ENCODE results near the gene MMP3. TPM values are rescaled to one million over a fixed set of nuclear protein-coding genes. Genes with fewer than 3 reads are reported as not detected.

Gene MMP3
- total and polyA plus RNA-seq, 9 of the 15 experiments (the other 6 are each of a cell fraction or from before 2014, with no cell fraction given): not detected

- ATAC-seq (no peak), DNase-seq (ENCODE audit: extremely low read depth in 1 of 4, low spot score in 3 of 4) (no peak), FAIRE-seq (no peak)
- Histone ChIP-seq H3K4me1 (replicated peaks in 1 of 2; ENCODE audit: control insufficient read depth in 2 of 2, insufficient read depth in 2 of 2, low read length in 2 of 2) (no peaks in the 10 kb centered on the region), H2AFZ (ENCODE audit: low read depth, low read length) (no peak overlapping the region), H3K4me3 (no peak overlapping the region), H3K27ac (ENCODE audit: extremely low read depth, low read depth, low read length) (no peak overlapping the region), H3K9me3 (replicated peaks; ENCODE audit: control insufficient read depth, insufficient read depth, low read depth, low read length) (no peaks in the 10 kb centered on the region), H3K27me3 (ENCODE audit: control insufficient read depth in 2 of 2, insufficient read depth in 2 of 2, low read length in 2 of 2) (no peaks in the 10 kb centered on the region), H3K9me1 (ENCODE audit: control insufficient read depth, insufficient read depth, low read length) (no peaks in the 10 kb centered on the region), H3K36me3 (ENCODE audit: control insufficient read depth, insufficient read depth, low read length) (no peaks in the 10 kb centered on the region), H3K9ac (ENCODE audit: insufficient read depth in 1 of 2, low read depth in 2 of 2, low read length in 2 of 2) (no peak overlapping the region), H3K79me2 (ENCODE audit: control insufficient read depth, insufficient read depth, low read length) (no peaks in the 10 kb centered on the region), H3K4me2 (ENCODE audit: insufficient read depth, low read length) (no peak overlapping the region), H4K20me1 (replicated peaks; ENCODE audit: control insufficient read depth, insufficient read depth, low read length) (no peaks in the 10 kb centered on the region)
- intact Hi-C loops (cut with micrococcal nuclease) (no loop called here), in situ Hi-C loops (cut with MboI) (no loop called here)
- CTCF ChIA-PET (ENCODE audit: low intra/inter-chr PET ratio): no interaction called here
- POLR2A ChIA-PET: no interaction called here
- BruUV-seq (replicated peaks): no TSS peak
- 0% methylated on average over 3 of the region's 6 CpGs for WGBS (ENCODE audit: insufficient coverage, low coverage, missing lambda C conversion rate)
- TF ChIP-seq NCOA1 (IDR thresholded peaks at IDR 0.05; ENCODE audit: low read depth): no peak
- no peak for TF ChIP-seq SRSF9 (IDR thresholded peaks at IDR 0.05; ENCODE audit: borderline replicate concordance, low read depth, low read length)
- no peak for TF ChIP-seq PTRF (tag; IDR thresholded peaks at IDR 0.05)
- TF ChIP-seq, protein P1, sequence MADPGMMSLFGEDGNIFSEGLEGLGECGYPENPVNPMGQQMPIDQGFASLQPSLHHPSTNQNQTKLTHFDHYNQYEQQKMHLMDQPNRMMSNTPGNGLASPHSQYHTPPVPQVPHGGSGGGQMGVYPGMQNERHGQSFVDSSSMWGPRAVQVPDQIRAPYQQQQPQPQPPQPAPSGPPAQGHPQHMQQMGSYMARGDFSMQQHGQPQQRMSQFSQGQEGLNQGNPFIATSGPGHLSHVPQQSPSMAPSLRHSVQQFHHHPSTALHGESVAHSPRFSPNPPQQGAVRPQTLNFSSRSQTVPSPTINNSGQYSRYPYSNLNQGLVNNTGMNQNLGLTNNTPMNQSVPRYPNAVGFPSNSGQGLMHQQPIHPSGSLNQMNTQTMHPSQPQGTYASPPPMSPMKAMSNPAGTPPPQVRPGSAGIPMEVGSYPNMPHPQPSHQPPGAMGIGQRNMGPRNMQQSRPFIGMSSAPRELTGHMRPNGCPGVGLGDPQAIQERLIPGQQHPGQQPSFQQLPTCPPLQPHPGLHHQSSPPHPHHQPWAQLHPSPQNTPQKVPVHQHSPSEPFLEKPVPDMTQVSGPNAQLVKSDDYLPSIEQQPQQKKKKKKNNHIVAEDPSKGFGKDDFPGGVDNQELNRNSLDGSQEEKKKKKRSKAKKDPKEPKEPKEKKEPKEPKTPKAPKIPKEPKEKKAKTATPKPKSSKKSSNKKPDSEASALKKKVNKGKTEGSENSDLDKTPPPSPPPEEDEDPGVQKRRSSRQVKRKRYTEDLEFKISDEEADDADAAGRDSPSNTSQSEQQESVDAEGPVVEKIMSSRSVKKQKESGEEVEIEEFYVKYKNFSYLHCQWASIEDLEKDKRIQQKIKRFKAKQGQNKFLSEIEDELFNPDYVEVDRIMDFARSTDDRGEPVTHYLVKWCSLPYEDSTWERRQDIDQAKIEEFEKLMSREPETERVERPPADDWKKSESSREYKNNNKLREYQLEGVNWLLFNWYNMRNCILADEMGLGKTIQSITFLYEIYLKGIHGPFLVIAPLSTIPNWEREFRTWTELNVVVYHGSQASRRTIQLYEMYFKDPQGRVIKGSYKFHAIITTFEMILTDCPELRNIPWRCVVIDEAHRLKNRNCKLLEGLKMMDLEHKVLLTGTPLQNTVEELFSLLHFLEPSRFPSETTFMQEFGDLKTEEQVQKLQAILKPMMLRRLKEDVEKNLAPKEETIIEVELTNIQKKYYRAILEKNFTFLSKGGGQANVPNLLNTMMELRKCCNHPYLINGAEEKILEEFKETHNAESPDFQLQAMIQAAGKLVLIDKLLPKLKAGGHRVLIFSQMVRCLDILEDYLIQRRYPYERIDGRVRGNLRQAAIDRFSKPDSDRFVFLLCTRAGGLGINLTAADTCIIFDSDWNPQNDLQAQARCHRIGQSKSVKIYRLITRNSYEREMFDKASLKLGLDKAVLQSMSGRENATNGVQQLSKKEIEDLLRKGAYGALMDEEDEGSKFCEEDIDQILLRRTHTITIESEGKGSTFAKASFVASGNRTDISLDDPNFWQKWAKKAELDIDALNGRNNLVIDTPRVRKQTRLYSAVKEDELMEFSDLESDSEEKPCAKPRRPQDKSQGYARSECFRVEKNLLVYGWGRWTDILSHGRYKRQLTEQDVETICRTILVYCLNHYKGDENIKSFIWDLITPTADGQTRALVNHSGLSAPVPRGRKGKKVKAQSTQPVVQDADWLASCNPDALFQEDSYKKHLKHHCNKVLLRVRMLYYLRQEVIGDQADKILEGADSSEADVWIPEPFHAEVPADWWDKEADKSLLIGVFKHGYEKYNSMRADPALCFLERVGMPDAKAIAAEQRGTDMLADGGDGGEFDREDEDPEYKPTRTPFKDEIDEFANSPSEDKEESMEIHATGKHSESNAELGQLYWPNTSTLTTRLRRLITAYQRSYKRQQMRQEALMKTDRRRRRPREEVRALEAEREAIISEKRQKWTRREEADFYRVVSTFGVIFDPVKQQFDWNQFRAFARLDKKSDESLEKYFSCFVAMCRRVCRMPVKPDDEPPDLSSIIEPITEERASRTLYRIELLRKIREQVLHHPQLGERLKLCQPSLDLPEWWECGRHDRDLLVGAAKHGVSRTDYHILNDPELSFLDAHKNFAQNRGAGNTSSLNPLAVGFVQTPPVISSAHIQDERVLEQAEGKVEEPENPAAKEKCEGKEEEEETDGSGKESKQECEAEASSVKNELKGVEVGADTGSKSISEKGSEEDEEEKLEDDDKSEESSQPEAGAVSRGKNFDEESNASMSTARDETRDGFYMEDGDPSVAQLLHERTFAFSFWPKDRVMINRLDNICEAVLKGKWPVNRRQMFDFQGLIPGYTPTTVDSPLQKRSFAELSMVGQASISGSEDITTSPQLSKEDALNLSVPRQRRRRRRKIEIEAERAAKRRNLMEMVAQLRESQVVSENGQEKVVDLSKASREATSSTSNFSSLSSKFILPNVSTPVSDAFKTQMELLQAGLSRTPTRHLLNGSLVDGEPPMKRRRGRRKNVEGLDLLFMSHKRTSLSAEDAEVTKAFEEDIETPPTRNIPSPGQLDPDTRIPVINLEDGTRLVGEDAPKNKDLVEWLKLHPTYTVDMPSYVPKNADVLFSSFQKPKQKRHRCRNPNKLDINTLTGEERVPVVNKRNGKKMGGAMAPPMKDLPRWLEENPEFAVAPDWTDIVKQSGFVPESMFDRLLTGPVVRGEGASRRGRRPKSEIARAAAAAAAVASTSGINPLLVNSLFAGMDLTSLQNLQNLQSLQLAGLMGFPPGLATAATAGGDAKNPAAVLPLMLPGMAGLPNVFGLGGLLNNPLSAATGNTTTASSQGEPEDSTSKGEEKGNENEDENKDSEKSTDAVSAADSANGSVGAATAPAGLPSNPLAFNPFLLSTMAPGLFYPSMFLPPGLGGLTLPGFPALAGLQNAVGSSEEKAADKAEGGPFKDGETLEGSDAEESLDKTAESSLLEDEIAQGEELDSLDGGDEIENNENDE (IDR thresholded peaks at IDR 0.05; ENCODE audit: low read depth, low read length): no peak
- no peak for TF ChIP-seq ZNF408 (CRISPR knock-in tag; IDR thresholded peaks at IDR 0.05; ENCODE audit: low read depth)
- no peak for TF ChIP-seq ZNF124 (CRISPR knock-in tag; IDR thresholded peaks at IDR 0.05)
- TF ChIP-seq KAT2B (IDR thresholded peaks at IDR 0.05; ENCODE audit: low read depth, low read length): no peak
- TF ChIP-seq TARDBP (IDR thresholded peaks at IDR 0.05): no peak
These were observed 23.9 kb downstream of the MMP3 start for GRCh38 chr11:102819491-102819890.
